Measurements from ENCODE around the gene TMEM59. TPM values are rescaled to one million over a fixed set of nuclear protein-coding genes. Genes with fewer than 3 reads are reported as not detected.
"Not testable (repeated sequence)": the region's sequence is repeated elsewhere in the genome, so short reads cannot be mapped to it uniquely, and the experiment has no call there.

TMEM59 gene, protein sequence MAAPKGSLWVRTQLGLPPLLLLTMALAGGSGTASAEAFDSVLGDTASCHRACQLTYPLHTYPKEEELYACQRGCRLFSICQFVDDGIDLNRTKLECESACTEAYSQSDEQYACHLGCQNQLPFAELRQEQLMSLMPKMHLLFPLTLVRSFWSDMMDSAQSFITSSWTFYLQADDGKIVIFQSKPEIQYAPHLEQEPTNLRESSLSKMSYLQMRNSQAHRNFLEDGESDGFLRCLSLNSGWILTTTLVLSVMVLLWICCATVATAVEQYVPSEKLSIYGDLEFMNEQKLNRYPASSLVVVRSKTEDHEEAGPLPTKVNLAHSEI
- total RNA-seq, result 100 to 1,000 TPM in 1 of 2 experiments, 10 to 100 TPM in 1; 99.3 to 120 TPM

DNA sequence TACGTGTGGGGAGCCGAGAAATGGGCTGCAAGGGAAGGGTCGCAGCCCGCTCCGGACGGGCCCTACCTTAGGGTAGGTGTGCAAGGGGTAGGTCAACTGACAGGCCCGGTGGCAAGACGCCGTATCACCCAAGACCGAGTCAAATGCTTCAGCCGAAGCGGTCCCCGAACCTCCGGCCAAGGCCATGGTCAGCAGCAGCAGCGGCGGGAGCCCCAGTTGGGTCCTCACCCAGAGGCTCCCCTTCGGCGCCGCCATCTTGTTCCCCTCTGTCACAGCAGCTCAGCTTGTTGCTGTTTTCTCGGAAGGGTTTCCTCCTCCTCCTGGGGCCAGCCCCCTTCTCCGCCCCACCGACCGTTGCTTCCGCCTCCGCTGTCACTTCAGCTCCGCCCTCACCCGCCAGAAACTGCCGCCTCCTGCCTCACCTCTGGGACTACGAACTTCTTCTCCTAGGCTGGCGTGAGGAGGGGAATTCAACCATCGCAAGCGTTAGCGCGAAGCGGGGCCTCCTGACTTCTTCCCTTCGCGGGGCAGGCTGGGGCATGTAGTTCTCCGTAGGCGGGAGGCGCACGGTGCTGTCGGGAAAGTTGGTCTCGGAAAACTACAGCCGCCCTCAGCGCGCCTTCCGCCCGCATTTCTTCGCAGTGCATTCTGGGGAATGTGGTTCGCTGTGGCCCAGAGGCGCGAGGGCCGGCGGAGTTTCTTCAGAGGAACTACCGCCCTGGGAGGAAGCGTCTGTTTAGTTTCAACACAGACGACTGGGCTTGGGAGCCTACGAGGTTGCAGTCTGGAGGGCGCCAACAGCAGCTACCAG lies at the start of gene TMEM59, which contains the start of gene TCEANC2:
TSS of gene TMEM59 (minus strand) at position 271 of the 811 bp plus-strand sequence. CDS start at position 255, 16 bp downstream.
TSS of gene TCEANC2 (plus strand) at position 675 of the 811 bp plus-strand sequence. CDS start 815 bp downstream, outside the sequence.
- Mint-ChIP-seq H3K4me1 (peaks cover 33% of the 10 kb centered on the region), H3K27me3 (no peaks in the 10 kb centered on the region), H3K27ac (no peak within 1 kb of the TSS), H3K9me3 (ENCODE audit: low read depth) (no peaks in the 10 kb centered on the region), H3K4me3 (no peak within 1 kb of the TSS), H3K36me3 (ENCODE audit: low read depth) (peaks cover 22% of the 10 kb centered on the region)
- ChIA-PET CTCF (interaction anchor here (0.6 to 1.8 kb wide), 8 partner anchors 9 to 215 kb away, joined by 3 to 9 read pairs (median 4); partner anchors contain the start of gene NDC1), POLR2A (interaction anchor here (0.7 to 1.6 kb wide), 6 partner anchors 9 to 479 kb away, joined by 3 to 9 read pairs (median 3); partner anchors contain the start of gene IFT25)
- DNase-seq (peak; percentile 98), ATAC-seq (peak; percentile 96)
- intact Hi-C loops (cut with DNase I, micrococcal nuclease), result loop anchor here (1.0 to 10.0 kb wide), 19 partner anchors 107 to 1649 kb away; partner anchors contain the start of genes CYB5RL (in 2 of the 2), LRRC42 (in 2 of the 2), MRPL37 (in 2 of the 2) and NDC1 (in 2 of the 2)

DNA sequence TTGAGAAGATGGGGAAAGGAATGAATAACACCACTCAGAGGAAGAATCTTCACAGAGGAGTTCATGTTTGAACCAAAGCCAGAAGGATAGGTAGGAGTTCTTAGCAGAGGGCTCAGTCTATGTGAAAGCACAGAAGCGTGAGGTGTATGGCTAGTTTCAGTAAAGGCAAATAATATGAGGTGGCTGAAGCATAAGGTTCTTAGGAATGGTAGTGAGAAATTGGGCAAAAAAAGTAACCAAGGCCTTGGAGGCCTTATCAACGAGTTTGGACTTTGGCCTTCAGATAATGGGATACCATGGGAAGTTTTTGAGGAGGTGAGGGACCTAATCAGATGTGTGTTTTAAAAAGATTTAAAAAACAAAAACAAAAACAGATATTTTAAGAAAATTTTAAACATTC lies 47.5 kb upstream of the TMEM59 start:
- H3K4me3 Mint-ChIP-seq, result no peak overlapping the region
- H3K36me3 Mint-ChIP-seq (ENCODE audit: low read depth), result peaks cover 22% of the 10 kb centered on the region
- intact Hi-C loops (cut with DNase I, micrococcal nuclease), result no loop called here
- DNase-seq, result no peak
- H3K9me3 Mint-ChIP-seq (ENCODE audit: low read depth), result no peaks in the 10 kb centered on the region
- H3K27me3 Mint-ChIP-seq, result no peaks in the 10 kb centered on the region
- H3K27ac Mint-ChIP-seq, result peak overlapping the region; percentile 19
- CTCF ChIA-PET, result interaction anchor here (0.6 kb wide), 1 partner anchor 400 kb away, joined by 4 read pairs; no protein-coding TSS in a partner anchor
- ATAC-seq, result no peak
- H3K4me1 Mint-ChIP-seq, result no peaks in the 10 kb centered on the region
- POLR2A ChIA-PET, result interaction anchor here (0.7 kb wide), 1 partner anchor 313 kb away, joined by 3 read pairs; no protein-coding TSS in a partner anchor

DNA sequence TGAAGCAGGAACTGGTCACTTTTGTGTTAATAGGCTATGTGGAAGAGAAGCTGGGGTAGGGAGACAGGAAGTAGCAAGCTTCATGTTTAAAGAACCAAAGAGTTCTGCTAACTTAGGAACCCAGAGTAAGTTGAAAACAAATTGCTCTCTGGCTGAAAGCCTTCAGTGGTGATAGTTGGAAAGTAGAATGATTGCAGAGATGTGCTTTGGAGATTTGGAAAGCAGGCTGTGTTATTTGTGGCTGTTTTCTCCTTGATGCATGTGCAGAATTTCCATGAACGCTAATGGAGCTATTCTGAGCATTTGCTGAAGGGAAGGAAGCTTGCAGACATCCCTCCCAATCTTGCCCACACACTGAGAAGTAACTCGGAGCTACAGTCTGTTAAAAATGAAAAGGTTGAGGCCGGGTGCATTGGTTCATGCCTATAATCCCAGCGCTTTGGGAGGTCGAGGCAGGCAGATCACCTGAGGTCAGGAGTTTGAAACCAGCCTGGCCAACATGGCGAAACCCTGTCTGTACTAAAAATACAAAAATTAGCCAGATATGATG lies 46.1 kb upstream of the TMEM59 start:
- DNase-seq (no peak), ATAC-seq (no peak)
- ChIA-PET CTCF (interaction anchor here (0.6 to 1.1 kb wide), 3 partner anchors 12 to 628 kb away, joined by 3 read pairs; no protein-coding TSS in a partner anchor), POLR2A (no interaction called here)
- Mint-ChIP-seq H3K4me1 (no peaks in the 10 kb centered on the region), H3K4me3 (no peak overlapping the region), H3K9me3 (ENCODE audit: low read depth) (no peaks in the 10 kb centered on the region), H3K27ac (no peak overlapping the region), H3K27me3 (no peaks in the 10 kb centered on the region), H3K36me3 (ENCODE audit: low read depth) (peaks cover 22% of the 10 kb centered on the region)
- intact Hi-C loops (cut with DNase I, micrococcal nuclease), result no loop called here

DNA sequence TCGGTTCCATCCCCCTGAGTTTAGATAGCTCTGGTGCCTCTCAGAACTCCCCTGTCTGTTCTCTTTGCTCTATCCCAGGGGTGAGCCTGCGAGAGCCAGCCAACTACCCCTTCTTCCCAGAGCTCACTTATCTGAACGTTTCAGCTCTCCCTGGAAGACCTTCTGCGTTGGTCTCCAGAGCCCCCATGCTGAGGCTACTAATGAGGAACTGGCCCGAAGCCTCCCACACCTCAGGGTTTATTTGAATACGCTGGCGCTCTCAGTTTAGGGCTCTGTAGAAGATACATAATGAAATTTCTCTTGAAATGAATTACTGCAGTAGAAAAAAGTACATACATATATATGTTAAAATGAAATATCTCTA lies 43.9 kb upstream of the TMEM59 start:
- Mint-ChIP-seq H3K36me3 (ENCODE audit: low read depth) (peaks cover 20% of the 10 kb centered on the region), H3K4me3 (no peak overlapping the region), H3K4me1 (no peaks in the 10 kb centered on the region), H3K27me3 (no peaks in the 10 kb centered on the region), H3K27ac (no peak overlapping the region), H3K9me3 (ENCODE audit: low read depth) (no peaks in the 10 kb centered on the region)
- POLR2A ChIA-PET, result no interaction called here
- ATAC-seq (no peak), DNase-seq (no peak)
- intact Hi-C loops (cut with DNase I, micrococcal nuclease), result no loop called here
- CTCF ChIA-PET, result interaction anchor here (1.1 kb wide), 1 partner anchor 393 kb away, joined by 3 read pairs; no protein-coding TSS in a partner anchor

DNA sequence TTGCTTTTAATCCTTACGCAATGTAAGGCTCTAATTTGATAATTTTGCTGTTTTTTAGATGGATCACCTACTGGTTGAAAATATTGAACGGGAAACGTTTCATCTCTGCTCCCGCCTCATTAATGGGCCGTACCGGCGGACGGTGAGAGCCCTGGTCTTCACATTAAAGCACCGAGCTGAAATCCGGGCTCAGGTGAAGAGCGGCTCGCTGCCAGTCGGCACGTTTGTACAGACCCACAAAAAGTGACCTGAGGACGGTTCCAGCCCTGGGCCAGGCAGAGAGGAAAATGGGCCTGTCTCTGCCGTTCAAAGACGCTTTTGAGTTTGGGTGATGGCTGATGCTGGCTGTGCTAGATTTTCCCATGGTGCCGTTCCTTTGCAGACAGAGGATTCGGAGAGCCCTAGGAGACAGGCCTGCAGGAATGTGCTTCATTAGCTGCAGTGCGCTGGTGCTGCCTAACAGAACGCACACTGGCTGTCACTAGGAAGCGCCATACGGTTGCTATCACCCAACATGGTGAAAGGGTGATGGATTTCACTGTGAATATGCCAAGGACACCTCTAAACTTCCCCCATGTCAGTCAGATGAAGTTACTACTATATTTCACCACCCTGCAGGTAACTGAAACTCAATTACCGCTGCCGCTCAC lies 43.3 kb upstream of the TMEM59 start:
- intact Hi-C loops (cut with DNase I, micrococcal nuclease), result no loop called here
- Mint-ChIP-seq H3K27ac (no peak overlapping the region), H3K4me3 (no peak overlapping the region), H3K27me3 (no peaks in the 10 kb centered on the region), H3K9me3 (ENCODE audit: low read depth) (no peaks in the 10 kb centered on the region), H3K36me3 (ENCODE audit: low read depth) (peaks cover 17% of the 10 kb centered on the region), H3K4me1 (no peaks in the 10 kb centered on the region)
- ChIA-PET POLR2A (no interaction called here), CTCF (interaction anchor here (1.1 kb wide), 1 partner anchor 394 kb away, joined by 3 read pairs; no protein-coding TSS in a partner anchor)
- ATAC-seq (no peak), DNase-seq (no peak)

DNA sequence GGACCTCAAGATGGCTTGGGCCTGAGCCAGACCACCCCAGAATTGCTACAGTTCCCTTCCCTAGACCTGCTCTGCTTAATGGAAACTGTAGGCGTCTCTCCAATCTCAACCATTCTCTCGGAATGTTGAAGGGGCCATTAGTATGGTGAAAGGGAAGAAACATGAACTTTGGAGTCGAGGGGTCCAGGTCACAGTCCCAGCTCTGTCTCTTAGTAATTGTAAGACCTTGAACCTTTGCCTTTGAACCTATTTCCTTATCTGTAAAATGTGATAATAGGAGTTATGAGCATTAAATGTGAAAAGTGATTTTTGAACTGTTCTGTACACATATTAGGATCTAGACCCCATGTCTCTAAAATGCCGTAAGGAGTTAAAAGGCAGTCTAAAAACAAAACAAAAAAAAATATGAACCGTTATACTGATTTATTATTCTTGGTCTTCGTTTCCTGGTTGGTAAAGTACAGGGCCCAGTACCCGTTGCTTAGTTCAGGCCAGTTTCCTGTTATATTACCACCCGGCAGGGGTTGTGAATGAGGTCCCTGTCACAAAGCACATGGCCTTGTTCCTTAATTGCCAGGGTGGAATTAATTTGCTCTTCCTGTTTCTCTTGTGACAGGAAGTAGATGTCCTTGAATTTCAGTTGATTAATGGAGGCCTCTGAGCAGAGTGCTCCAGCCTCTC lies 42.7 kb upstream of the TMEM59 start:
- no peak for ATAC-seq
- no peaks in the 10 kb centered on the region for H3K4me1 Mint-ChIP-seq
- no peak overlapping the region for H3K27ac Mint-ChIP-seq
- intact Hi-C loops (cut with DNase I, micrococcal nuclease), result no loop called here
- no peaks in the 10 kb centered on the region for H3K27me3 Mint-ChIP-seq
- peaks cover 14% of the 10 kb centered on the region for H3K36me3 Mint-ChIP-seq (ENCODE audit: low read depth)
- no peak for DNase-seq
- no peaks in the 10 kb centered on the region for H3K9me3 Mint-ChIP-seq (ENCODE audit: low read depth)
- ChIA-PET POLR2A (no interaction called here), CTCF (no interaction called here)
- H3K4me3 Mint-ChIP-seq, result no peak overlapping the region

DNA sequence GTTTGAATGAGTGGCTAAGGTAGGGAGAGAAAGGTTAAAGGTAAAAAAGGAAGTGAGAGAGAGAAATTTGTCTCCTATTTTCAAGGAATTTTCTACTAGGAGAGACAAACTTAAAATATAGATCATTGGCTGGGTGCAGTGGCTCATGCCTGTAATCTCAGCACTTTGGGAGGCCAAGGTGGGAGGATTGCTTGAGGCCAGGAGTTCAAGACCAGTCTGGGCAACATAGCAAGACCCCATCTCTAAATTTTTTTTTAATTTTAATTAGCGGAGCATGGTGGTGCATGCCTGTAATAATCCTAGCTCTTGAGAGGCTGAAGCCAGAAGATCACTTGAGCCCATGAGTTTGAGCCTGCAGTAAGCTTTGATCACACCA lies 41.7 kb upstream of the TMEM59 start:
- H3K27ac Mint-ChIP-seq; H3K36me3 Mint-ChIP-seq (ENCODE audit: low read depth); POLR2A ChIA-PET; H3K27me3 Mint-ChIP-seq; H3K9me3 Mint-ChIP-seq (ENCODE audit: low read depth); ATAC-seq; DNase-seq; intact Hi-C loops (cut with DNase I, micrococcal nuclease); H3K4me1 Mint-ChIP-seq; H3K4me3 Mint-ChIP-seq: not testable (repeated sequence)
- CTCF ChIA-PET, result interaction anchor here (0.8 kb wide), 1 partner anchor 13 kb away, joined by 3 read pairs; no protein-coding TSS in a partner anchor

DNA sequence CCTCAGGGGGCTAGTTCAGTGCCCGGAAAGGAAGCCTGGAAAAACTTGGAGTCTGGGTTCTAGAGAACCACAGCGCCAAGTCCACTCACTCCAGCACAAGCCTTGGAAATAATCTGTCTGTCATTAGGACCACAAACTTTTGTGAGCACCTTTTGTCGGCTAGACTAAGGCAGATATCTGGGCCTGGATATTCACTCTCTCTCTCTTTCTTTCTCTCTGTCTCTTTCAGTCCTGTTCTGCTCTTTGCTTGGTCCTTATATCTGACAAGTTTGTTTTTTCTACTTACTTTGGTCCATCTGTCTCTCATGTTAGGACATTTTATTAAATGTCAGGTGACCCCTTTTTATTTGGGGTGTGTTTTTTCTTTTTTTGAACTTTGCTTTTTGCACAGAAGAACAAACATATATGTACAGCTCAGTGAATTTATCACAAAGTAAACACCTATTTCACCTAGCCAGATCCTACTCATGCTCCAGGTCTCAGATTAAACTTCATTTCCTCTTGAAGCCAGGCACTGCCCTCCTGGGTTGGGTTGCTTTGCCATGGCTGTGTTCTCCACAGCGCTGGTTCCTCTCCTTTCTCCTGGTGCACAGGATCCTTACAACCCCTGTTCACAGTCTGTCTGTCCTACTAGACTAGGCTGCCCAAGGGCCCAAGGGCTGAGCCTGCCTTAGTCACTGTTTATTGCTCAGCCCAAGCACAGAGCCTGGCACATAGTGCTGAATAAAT lies 41.2 kb upstream of the TMEM59 start:
- POLR2A ChIA-PET, result interaction anchor here (0.6 kb wide), 1 partner anchor 93 kb away, joined by 10 read pairs; no protein-coding TSS in a partner anchor
- no peak overlapping the region for H3K4me3 Mint-ChIP-seq
- ATAC-seq (no peak), DNase-seq (no peak)
- CTCF ChIA-PET, result interaction anchor here (0.8 kb wide), 1 partner anchor 12 kb away, joined by 3 read pairs; no protein-coding TSS in a partner anchor
- H3K4me1 Mint-ChIP-seq, result no peaks in the 10 kb centered on the region
- intact Hi-C loops (cut with DNase I, micrococcal nuclease), result no loop called here
- no peaks in the 10 kb centered on the region for H3K27me3 Mint-ChIP-seq
- peaks cover 10% of the 10 kb centered on the region for H3K36me3 Mint-ChIP-seq (ENCODE audit: low read depth)
- no peak overlapping the region for H3K27ac Mint-ChIP-seq
- no peaks in the 10 kb centered on the region for H3K9me3 Mint-ChIP-seq (ENCODE audit: low read depth)

DNA sequence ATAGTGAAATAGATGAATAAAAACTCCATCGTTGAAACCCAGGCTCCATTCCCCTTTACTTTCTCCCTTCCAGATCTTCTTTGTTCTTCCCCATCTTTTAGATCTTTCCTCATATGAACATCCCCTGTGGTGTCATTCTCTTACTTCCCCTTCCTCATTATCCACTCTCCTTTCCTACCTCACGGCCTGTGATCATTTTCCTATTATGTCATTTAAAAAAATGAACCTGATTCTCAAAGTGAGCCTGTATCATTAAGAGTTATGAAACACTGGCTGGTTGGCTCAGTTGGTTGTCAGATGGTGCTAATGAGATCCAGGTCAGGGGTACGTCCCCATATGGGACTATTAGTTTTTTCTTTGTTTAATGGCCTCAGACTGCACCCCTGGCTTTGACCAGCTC lies 38.7 kb upstream of the TMEM59 start:
- intact Hi-C loops (cut with DNase I, micrococcal nuclease), result no loop called here
- CTCF ChIA-PET, result interaction anchor here (0.7 kb wide), 1 partner anchor 245 kb away, joined by 3 read pairs; no protein-coding TSS in a partner anchor

DNA sequence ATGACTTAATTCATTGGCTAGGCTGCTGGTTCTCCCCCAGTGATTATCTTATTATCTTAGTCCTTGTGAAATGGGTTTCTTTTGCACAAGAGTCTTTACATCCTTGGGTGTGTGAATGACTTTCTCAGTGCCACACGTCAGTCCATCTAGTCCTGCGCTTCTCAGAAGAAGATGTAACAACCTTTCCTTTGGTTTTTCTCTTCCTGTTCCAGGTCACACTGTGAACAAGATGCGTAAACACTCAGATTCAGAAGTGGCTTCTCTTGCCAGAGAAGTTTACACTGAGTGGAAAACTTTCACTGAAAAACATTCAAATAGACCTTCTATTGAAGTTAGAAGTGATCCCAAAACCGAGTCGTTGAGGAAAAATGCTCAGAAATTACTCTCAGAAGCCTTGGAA lies 35.4 kb upstream of the TMEM59 start:
- Mint-ChIP-seq H3K4me1 (no peaks in the 10 kb centered on the region), H3K36me3 (ENCODE audit: low read depth) (peaks cover 1% of the 10 kb centered on the region), H3K9me3 (ENCODE audit: low read depth) (no peaks in the 10 kb centered on the region), H3K27ac (no peak overlapping the region), H3K4me3 (no peak overlapping the region), H3K27me3 (no peaks in the 10 kb centered on the region)
- intact Hi-C loops (cut with DNase I, micrococcal nuclease), result no loop called here
- ChIA-PET POLR2A (no interaction called here), CTCF (interaction anchor here (1.0 kb wide), 1 partner anchor 13 kb away, joined by 3 read pairs; no protein-coding TSS in a partner anchor)
- ATAC-seq, result no peak
- DNase-seq, result no peak

More for the DNA sequence above, 38.7 kb upstream of the TMEM59 start:
- DNase-seq (no peak), ATAC-seq (no peak)
- POLR2A ChIA-PET, result no interaction called here
- Mint-ChIP-seq H3K9me3 (ENCODE audit: low read depth) (no peaks in the 10 kb centered on the region), H3K4me1 (no peaks in the 10 kb centered on the region), H3K4me3 (no peak overlapping the region), H3K27ac (no peak overlapping the region), H3K27me3 (no peaks in the 10 kb centered on the region), H3K36me3 (ENCODE audit: low read depth) (peaks cover 5% of the 10 kb centered on the region)

Data from activated CD4-positive, alpha-beta T cell treated with anti-CD3 and anti-CD28 coated beads for 36 hours (primary cell).